HG03460 (cell line): Measurements from ENCODE around the gene LRBA.
"Not testable (repeated sequence)": the region's sequence is repeated elsewhere in the genome, so short reads cannot be mapped to it uniquely, and the experiment has no call there.

ENCODE experiments used
- ATAC-seq: cut with Tn5 transposase; IDR thresholded peaks from one replicate; pipeline ENCODE4 v1.9.1; 2021; ENCODE audit not compliant: unreplicated experiment

The LRBA gene

GRCh38 chr4:150948074-150948473 lies 67.0 kb downstream of the LRBA start:
- no peak for ATAC-seq

DNA sequence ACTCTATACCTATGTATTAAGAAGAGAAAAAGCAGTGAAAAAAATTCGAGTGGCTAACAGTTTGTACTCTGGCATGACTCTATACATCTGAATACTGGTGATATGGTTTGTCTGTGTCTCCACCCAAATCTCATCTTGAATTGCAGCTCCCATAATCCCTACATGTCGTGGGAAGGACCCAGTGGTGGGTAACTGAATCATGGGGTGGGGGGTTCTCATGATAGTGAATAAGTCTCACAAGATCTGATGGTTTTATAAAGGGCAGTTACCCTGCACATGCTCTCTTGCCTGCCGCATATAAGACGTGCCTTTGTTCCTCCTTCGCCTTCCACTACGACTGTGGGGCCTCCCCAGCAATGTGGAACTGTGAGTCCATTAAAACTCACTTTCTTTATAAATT lies 70.4 kb downstream of the LRBA start:
- ATAC-seq: no peak

- no peak for ATAC-seq
Measured at GRCh38 chr4:150943818-150944217, 71.3 kb downstream of the LRBA start.

DNA sequence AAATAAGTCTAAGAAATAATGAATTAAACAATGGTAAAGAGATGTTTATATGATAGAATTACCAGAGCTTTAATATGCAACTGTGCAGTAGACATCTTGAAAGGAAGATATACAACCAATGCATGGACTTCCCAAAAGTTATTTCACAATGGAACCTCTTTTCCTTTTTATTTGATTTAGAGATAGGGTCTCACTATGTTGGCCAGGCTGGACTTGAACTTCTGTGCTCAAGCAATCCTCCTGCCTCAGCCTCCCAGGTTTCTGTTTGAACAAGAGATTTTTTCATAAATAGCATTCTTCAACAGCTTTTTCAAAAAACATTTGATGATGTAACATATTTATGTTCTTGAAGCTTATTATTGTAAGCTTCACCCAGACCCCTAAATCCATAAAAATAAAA lies 72.0 kb downstream of the LRBA start:
- ATAC-seq: no peak

DNA sequence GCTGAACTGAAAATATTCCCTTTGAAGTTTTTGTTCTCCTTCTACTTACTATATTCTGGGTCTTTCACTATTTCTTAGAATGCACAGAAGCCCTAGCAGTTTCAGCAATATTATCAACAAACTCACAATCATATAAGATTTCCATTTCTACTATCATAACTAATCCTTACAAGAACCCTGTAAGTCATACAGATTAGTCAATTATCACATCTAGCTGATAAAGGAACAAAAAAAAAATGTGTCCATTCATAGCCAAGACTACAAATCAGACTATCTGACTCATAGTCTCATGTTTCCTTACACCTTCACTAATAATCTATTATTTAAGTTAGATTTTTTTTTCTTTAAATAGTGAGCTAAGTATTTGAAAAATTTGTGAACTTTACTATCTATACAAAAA lies 72.5 kb downstream of the LRBA start:
- no peak for ATAC-seq

GRCh38 chr4:150940123-150940522 lies 75.0 kb downstream of the LRBA start:
- ATAC-seq: no peak

- ATAC-seq: no peak
Measured at GRCh38 chr4:150939530-150939929, 75.6 kb downstream of the LRBA start.

GRCh38 chr4:150938873-150939499 lies 76.1 kb downstream of the LRBA start:
- ATAC-seq: no peak

DNA sequence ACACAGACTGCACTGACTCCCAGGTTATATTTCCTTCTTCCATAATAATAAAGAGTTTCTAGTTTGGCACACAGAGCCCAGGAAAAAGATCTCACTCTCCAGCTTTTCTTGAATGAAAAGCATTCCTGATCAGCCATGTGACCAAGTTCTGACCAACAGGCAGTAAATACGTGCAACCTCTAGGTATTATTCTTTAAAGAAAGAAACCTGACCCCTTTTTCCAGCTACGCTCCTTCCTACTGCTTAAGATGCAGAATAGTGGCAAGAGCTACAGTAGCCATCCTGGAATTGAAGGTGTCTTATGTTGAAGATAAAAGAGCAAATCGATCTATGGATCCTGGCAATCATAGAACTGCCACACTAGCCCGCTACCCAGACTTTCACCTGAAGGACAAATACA lies 76.7 kb downstream of the LRBA start:
- ATAC-seq: no peak

GRCh38 chr4:150934022-150934421 lies 81.1 kb downstream of the LRBA start:
- ATAC-seq: no peak

- ATAC-seq: no peak
Measured at GRCh38 chr4:150931796-150932195, 83.3 kb downstream of the LRBA start.

DNA sequence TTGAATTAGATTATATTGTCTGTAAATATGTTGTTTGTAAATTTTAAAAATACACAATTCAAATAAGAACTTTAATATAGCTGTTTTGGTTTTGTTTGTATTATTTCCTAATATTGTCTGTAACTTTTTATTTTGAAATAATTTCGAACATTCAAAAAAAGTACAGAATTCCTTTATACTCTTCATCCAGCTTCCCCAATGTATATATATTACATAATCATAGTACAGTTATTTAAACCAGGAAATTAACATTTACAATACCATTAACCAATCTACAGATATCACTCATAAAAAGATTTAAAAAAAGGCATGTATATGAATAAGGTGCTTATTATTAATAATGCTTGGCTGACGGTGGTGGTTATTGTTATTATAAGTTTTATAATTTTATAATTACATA lies 84.1 kb downstream of the LRBA start:
- no peak for ATAC-seq

GRCh38 chr4:150923945-150924344 lies 91.1 kb downstream of the LRBA start:
- no peak for ATAC-seq

DNA sequence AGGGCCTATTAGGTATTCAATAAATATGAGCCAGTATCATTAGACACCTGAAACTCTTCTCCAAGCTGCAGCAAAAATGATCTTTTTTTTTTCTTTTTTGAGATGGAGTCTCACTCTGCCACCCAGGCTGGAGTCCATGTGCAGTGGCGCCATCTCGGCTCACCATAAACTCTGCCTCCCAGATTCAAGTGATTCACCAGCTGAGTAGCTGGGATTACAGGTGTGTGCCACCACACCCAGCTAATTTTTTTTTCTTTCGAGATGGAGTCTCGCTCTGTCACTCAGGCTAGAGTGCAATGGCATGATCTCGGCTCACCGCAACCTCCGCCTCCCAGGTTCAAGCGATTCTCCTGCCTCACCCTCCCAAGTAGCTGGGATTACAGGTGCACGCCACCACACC lies 93.6 kb downstream of the LRBA start:
- ATAC-seq: not testable (repeated sequence)

DNA sequence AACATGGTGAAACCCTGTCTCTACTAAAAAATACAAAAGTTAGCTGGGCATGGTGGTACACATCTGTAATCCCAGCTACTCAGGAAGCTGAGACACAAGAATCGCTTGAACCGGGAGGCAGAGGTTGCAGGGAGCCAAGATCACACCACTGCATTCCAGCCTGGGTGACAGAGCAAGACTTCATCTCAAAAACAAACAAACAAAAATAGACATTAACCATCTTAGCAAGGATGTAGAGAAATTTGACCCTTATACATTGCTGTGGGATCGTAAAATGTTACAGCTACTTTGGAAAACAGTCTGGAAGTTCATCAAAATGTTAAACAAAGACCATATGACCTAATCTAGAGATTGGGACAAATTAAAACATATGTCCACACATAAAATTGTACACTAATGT lies 96.5 kb downstream of the LRBA start:
- not testable (repeated sequence) for ATAC-seq

- no peak for ATAC-seq
Measured at GRCh38 chr4:150911326-150911725, 103.8 kb downstream of the LRBA start.

DNA sequence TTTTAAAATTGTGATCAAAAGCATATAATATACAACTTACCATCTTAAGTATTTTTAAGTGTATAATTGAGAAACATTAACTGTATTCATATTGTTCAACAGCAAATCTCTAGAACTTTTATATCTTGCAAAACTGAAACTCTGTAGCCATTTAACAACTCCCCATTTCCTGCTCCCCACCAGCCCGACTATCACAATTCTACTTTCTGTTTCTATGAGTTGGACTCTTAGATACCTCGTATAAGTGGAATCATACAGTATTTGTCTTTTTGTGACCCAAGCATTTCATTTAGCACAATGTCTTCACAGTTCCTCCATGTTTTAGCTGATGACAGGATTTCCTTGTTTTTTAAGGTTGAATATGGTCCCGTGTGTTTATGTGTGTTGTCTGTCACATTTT lies 106.0 kb downstream of the LRBA start:
- ATAC-seq: no peak

- no peak for ATAC-seq
Measured at GRCh38 chr4:150906987-150907633, 108.0 kb downstream of the LRBA start.

DNA sequence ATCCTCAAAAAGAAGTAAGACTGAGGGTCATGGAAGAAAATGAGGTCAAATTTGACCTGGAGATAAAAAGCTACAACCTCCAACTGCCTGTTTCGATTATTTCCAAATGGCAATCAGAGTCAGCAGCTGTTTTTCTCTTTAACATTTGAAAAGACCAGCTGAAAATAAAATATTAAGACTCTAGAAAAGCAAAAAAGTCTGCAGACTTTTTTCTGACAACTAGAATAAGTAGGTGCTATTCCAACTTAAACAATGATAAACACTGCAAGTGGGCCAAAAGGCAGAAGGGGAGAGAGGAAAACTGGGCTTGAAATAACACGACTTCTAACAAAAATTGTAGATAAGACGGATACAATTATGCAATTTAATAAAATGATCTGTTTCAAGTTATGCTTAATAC lies 110.4 kb downstream of the LRBA start:
- ATAC-seq: no peak

- ATAC-seq: no peak
Measured at GRCh38 chr4:150903603-150904002, 111.5 kb downstream of the LRBA start.

DNA sequence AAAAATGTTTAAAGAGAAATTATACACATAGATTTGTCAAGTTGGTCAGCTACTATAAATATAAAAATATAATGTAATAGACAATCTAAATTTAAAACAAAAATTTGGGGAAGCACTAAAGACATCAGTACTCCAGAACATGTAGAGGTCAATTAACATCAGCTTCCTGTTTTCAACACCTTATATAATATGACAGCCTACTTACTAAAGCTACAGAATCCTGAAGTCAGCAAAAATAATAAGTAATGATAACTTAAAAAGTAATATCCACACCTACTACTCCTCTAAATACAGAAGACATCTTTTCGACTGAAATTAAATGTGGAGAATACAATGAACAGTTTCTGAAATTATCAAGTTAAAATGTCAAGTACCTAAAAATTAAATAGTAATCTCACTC lies 118.6 kb downstream of the LRBA start:
- no peak for ATAC-seq

- no peak for ATAC-seq
Measured at GRCh38 chr4:150890246-150890645, 124.8 kb downstream of the LRBA start.

GRCh38 chr4:150889306-150889705 lies 125.8 kb downstream of the LRBA start:
- ATAC-seq: no peak
